ENCODE measurements around the gene WDR31. TPM values are rescaled to one million over a fixed set of nuclear protein-coding genes. Genes with fewer than 3 reads are reported as not detected.
"Not testable (repeated sequence)": the region's sequence is repeated elsewhere in the genome, so short reads cannot be mapped to it uniquely, and the experiment has no call there.

The WDR31 gene
- polyA plus RNA-seq, 4 donors = 2.8 to 7.5 (median 6.4) TPM

DNA sequence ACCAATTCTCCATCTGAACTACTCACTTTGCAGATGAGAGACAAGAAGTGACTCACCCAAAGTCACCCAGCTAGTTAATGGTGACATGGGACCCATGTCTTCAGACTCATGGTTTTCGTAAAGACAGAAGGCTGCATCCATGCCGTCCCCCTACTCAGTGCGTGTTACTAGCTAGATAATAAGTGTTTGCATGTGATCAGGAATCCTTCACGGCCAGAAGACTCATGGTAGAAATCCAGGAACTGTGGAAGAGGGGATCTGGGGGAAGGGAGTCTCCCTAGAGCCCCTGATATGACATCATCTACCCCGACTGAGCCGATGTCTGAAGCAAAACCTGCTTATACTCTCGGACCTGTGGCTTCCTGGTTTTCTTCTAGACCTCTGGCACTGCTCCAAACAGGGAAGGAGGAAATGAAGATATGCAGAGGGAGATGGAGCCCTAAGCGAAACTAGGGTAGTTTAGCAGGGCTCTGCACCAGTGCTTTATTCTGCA is 40.2 kb downstream of the WDR31 start:
- peak in 1 of 4 donors; percentile 44 for DNase-seq (ENCODE audit: low read depth in 4 of 4, low spot score in 3 of 4)

DNA sequence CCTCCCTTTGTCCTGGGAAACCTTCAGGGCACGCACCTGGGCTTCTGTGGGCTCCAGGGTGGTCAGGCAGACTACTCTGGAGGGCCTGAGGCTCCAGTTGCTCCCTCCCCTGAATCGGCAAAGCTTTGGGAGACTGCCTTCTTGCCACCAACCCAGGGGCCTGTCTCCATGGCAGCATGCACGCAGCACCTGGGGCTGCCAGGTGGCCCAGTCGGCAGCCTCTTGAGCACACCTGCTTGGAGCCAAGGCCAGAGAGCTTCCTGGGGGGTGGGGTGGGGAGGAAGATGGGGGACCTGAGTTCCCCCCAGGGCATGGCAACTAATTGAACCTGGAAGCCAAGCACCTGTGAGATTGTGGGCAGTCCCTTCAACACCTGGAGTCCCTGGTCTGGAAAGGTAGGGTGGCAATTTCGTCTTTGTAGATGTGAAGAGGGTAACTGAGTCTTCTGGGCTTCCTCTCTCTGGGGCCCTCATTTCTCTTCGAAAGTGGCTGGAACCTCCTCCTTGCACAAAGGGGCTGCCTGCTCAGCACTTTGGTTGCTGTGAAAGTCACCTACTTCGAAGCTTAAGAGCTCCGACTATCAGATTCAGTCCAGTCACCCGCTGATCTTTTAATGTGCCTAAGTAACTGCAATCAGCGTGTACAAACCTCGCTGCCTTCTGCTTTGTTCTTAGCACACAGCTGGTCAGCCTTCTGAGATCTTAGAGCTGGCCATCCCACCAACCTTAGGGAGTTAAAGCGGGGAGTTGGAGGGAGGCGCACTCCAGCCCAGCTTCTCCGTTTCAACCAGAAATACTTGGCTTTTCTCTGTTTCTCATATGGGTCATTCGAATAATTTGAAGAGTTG is 40.9 kb downstream of the WDR31 start:
- no peak for DNase-seq (ENCODE audit: low read depth in 4 of 4, low spot score in 3 of 4)

DNA sequence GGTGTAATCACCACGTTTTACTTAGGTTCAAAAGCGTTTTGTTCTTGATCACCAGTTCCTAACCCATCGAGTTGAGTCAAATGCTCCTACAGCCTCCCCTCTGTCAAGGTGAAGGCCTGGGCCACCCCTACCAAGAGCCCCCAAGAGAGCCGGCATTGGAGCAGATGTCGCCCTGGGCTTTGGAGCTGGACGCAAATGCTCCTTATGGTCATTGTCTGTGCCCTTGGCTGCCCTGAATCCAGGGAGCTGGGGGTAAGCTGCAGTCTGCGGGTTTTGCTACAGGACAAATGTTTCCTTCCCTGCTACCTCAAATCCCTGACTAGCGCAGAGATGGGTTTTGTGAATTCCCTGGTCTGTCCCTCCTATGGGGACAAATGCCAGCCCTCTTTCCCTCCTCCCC is 41.8 kb downstream of the WDR31 start:
- DNase-seq (ENCODE audit: low read depth in 4 of 4, low spot score in 3 of 4) = no peak

DNA sequence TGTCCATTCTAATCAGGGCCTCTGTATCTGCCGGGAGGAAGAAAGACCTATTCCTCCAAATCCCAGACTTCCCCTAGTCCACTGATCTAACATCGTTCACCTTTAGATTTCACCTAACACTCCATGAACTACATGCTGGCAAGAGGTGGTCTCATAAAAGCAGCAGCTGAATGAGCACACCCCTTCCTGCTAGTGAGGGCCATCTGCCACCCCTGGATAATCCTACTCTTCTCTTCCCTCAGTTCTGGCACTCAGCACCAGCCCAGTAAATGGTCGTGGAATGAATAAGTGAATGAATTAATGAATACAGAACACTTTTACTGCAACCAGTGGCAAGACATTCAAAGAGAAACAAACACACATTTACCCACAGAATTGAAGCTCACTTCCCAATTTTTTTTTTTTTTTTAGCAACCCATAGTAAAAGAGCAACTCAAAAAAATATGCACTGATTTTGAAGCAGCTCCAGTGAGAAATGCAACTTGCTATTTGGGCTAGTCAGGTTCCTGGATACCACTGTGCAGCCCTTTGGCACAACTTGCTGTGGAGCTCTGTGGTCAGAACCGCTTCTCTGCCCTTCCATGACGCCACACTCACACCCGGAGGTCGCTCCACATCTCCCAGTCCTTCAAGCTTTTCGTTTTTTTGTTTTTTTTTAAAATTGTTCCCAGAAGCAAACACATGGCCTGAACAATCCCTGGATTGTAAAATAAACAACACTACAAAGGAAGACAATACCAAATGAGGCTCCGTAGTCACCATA is 43.1 kb downstream of the WDR31 start:
- DNase-seq (ENCODE audit: low read depth in 4 of 4, low spot score in 3 of 4) = no peak

DNA sequence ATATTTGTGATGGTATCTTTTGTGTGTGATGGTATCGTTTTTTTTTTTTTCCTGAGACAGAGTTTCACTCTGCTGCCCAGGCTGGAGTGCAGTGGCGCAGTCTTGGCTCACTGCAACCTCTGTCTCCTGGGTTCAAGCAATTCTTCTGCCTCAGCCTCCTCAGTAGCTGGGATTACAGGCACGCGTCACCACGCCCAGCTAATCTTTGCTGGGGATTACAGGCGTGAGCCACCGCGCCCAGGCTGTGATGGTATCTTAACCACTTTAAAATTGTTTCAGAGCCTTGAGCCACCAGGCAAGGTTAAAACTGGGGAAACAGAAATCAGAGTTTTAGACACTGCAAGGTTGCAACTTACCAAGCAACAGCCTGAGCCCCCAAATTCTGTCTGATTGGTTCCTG is 43.8 kb downstream of the WDR31 start:
- not testable (repeated sequence) for DNase-seq (ENCODE audit: low read depth in 4 of 4, low spot score in 3 of 4)

DNA sequence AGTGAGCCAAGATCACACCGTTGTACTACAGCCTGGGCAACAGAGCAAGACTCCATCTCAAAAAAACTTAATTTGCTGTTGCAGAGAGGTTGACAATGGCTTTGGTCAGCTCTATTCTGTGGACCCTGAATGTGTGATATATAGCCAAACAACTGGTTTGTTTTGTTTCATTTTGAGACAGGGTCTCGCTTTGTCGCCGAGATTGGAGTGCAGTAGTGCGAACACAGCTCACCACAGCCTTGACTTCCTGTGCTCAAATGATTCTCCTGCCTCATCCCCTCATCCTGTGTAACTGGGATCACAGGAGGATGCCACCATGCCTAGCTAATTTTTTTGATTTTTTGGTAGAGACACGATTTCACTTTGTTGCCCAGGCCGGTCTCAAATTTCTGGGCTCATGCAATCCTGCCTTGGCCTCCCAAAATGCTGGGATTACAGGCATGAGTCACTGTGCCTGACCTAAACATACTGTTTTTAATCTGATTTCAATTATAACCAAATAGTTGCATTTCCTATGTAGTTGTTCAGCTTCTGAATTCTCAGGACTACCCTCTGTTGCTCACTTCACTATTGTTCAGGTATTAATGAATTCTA is 46.7 kb downstream of the WDR31 start:
- DNase-seq (ENCODE audit: low read depth in 4 of 4, low spot score in 3 of 4) = no peak

DNA sequence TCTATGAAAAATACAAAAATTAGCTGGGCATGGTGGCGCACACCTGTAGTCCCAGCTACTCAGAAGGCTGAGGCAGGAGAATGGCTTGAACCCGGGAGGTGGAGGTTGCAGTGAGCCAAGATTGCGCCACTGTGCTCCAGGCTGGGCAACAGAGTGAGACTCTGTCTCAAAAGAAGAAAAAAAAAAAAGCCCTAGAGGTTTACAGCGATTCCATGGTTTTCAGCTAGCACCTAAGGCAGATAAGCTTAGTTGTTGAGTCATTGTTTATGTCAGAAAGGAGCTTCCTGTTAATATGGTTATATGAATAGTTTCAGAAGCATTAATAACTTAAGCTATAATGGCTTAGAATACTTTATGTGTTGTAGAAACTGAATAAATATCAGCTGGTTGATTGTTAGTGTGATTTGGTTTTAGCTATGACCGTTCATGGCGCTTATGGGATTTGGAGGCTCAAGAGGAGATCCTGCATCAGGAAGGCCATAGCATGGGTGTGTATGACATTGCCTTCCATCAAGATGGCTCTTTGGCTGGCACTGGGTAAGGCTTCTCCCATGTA is 49.9 kb downstream of the WDR31 start:
- DNase-seq (ENCODE audit: low read depth in 4 of 4, low spot score in 3 of 4) = no peak

DNA sequence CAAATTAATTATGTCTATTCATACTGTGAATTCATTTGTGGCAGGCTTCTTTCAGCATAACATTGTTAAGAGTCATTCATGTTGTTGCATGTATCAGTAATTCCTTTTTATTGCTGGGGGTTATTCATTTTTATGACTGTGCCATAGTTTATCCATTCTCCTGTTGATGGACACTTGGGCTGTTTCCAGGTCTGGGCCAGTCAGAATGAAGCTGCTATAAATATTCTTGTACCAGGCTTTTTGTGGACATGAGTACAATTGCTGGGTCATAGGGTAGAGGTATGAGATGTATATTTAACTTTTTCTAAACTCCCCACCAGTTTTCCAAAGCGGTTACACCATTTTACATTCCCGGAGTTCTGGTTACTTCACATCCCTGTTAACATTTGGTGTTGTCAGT is 51.0 kb downstream of the WDR31 start:
- no peak for DNase-seq (ENCODE audit: low read depth in 4 of 4, low spot score in 3 of 4)

DNA sequence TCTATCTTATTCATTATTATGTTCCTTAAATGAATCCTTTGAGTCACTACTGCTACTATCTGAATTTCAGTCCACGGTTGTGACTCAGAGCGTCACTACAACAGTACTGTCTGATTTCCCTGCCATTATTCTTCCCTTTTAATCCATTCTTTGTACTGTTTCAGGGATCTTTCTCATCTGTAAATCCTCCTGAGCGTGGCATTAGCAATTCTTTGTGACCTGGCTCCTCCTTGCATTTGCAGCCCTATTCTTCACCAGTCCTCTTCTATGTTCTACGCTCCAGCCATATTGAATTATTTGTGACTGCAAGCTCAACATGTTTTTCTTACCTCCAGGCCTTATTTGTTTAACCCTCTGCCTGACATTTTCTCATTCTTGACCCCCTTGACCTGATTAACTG is 58.7 kb downstream of the WDR31 start:
- no peak for DNase-seq (ENCODE audit: low read depth in 4 of 4, low spot score in 3 of 4)

DNA sequence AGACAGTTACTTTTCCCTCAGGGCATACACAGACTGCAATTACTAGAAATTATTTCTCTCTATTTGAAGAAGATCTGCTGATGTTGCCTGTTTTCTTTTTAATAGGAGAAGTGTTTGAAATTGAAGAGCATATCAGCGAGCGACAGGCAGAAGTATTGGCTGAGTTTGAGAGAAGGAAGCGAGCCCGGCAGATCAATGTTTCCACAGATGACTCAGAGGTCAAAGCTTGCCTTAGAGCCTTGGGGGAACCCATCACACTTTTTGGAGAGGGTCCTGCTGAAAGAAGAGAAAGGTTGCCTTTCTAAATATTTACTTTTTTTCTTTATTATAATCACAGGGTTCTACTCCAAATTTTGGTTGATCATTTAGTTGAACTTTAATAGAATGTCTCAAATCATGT is 61.2 kb downstream of the WDR31 start:
- no peak for DNase-seq (ENCODE audit: low read depth in 4 of 4, low spot score in 3 of 4)

DNA sequence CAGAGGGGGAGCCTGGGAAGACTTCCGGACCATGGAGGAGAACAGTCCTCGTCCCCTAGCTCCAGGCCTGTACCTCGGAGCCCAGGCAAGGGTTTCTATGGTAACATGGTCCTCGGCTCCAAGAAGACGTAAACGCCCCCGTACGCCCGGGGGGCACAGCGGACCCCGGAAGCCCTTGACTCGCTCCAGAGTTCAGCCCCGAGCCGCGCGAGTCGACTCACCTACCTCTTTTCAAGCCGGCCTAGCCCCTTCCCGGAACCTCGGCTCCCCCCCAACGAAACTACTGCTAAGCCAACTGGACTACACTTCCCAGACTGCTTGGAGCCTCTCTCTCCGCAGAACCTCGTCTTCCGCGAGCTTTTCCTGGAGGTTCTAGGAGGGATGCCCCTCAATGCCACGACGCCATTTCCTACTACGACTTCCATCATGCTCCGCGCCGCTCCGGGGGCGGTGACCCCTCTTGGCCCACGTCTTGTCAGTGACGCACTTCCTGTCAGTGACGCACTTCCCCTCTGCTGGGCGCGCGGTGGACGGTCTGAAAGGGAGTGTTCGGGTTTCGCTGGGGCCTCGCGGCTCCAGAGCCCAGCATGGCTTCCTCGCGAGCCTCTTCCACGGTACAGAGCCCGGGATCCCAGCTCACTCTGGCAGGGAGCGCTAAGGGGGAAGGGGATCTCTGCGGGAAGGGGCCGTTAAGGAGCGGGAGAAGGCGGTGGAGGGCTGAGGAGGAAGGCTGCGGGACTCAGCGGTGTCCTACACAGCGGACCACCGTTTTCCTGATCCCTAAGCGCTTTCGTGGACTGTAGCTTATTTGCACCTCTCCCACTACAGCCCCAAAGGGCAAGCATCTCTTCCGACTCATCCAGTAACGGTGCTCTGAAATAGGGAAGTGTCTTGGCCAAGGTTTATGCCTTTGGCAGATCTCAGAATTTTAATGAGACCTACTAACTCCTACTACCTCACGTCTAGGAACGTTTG is 64.6 kb downstream of the WDR31 start, which contains the start of the genes CDC26 and PRPF4:
Gene CDC26, minus strand, starts transcription at position 416 of the 975 bp plus-strand sequence. CDS start 3,065 bp downstream, outside the sequence.
Gene PRPF4, plus strand, starts transcription at position 502 of the 975 bp plus-strand sequence. Its CDS starts 86 bp downstream, at position 588.
- peak; percentile 94 to 96 (median 96) for DNase-seq (ENCODE audit: low read depth in 4 of 4, low spot score in 3 of 4)

DNA sequence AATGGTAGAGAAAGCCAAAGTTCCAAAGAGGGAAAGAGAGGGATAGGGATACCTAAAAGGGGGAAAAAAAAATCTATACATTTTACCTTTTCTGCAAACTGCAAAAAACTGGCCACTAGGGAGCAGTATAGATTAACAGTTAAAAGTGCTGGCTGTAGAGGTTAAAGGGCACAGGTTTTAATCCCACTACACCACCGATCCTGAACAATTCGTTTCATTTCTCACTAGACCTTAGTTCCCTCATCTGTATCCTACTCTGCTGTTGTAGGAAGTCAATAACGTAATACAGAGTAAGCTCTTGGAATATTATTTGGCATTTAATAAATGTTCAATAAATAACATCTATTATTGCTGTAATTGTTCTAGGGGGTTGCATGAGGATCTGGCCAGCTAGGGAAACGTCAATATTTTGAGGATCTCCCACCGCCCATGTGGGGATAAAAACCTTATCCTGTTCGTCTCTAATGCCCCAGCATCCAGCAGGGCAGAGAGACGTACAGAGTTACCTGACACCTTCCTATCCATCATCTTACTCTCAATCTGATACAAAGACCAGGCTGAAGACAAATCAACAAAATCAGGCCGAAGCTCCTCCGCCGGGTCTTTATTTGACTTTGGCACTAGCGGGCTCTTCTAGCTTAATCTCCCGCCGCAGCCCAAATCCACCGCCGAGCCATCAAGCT is 65.5 kb downstream of the WDR31 start:
- peak; percentile 14 to 61 (median 40) for DNase-seq (ENCODE audit: low read depth in 4 of 4, low spot score in 3 of 4)

DNA sequence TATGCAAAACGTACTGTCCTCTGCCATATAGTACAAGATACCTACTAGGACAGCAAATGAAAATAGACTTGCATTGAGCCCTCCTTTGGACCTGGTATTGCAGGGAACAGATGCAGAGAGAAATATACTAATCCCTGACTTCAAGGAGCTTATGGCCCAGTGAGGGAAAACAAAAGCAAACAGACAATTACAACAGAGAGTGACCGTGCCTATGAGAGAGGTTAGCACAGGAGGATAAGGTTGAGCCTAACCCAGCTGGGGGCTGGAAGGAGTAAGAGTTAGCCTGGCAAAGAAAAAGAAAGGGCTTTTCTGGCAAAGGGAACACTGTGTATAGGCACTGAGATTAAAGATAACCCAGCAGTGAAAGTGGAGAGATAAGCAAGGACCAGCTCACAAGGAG is 70.2 kb downstream of the WDR31 start:
- DNase-seq (ENCODE audit: low read depth in 4 of 4, low spot score in 3 of 4) = no peak

DNA sequence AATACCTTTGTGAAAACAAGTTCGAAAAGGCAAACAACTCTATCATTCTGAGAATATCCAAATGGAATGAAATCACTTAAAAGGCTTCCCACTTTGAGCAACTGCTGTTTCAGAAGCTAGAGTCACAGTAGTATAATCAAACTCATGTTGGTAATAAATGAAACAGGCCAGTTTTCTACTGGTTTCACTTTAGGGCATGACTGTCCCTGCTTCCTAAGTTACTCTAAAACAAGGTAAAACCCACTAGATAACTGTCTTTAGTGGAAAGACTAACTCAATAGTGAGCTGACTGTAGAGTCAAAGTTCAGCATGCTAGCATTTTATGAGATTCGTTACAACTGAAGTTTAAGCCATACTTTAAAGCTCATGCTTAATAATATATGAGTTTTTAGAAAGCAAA is 70.7 kb downstream of the WDR31 start:
- DNase-seq (ENCODE audit: low read depth in 4 of 4, low spot score in 3 of 4) = no peak

DNA sequence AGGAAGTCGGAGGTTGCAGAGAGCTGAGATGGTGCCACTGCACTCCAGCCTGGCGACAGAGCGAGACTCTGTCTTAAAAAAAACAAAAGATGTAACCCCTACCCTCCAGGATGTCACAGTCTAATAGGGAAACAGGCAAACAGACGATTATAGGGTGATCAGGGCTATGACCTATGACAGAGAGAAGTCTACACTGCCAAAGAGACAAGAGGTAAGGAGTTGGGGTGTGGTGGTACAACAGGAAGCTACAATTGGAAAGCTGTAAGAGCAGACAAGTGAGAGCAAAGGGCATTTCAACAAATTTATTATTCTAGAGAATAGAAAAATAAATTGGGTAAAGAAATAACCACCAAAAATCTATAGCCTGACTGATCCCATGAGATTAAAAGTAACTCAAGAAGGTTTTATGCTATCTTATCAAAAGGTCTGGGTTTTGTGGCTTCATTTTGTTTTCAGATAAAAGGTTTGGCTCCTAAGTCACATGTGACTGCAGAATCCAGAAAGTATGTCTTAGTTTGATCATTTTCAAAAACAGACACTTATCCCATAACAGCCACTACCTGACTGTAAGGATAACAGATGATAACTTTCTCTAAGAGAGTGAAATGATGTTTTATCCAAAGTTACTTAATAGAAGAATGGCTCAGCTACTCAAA is 72.0 kb downstream of the WDR31 start:
- no peak for DNase-seq (ENCODE audit: low read depth in 4 of 4, low spot score in 3 of 4)

DNA sequence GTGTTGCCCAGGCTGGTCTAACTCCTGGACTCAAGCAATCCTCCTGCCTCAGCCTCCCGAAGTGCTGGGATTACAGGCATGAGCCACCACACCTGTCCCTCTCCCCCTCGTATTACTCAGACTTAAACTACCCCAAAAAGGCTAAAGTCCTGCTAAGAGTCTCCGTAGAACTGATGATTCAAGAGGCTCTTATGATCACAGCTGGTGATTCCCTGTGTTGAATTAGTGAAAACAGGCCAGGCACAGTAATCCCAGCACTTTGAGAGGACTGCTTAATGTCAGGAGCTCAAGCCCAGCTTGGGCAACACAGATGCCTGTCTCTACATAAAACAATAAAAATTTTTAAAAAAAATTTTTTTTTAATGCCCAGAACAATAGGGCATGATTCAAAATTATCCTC is 73.9 kb downstream of the WDR31 start:
- no peak for DNase-seq (ENCODE audit: low read depth in 4 of 4, low spot score in 3 of 4)
